ENCODE results near the gene TTC38.

DNA sequence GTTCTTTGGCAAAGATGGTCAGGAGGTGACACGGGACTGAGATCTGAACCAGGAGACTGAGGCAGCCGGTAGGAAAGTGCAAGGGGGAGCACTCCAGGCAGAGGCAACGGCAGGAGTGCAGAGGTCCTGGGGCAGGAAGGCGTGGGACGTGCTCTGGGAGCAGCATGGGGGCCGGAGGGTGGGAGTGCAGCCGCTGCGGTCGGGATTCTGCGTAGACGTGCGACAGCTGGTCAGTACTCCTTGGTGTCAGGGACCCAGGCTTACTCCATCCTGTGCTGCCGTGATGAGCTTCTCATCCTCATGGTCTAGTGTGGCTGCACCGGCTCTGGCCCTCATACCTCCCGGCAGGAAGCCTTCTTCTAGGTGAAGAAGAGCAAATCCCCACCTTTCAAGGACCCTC, 50.8 kb downstream of the TTC38 start:
- TF ChIP-seq, protein P1, sequence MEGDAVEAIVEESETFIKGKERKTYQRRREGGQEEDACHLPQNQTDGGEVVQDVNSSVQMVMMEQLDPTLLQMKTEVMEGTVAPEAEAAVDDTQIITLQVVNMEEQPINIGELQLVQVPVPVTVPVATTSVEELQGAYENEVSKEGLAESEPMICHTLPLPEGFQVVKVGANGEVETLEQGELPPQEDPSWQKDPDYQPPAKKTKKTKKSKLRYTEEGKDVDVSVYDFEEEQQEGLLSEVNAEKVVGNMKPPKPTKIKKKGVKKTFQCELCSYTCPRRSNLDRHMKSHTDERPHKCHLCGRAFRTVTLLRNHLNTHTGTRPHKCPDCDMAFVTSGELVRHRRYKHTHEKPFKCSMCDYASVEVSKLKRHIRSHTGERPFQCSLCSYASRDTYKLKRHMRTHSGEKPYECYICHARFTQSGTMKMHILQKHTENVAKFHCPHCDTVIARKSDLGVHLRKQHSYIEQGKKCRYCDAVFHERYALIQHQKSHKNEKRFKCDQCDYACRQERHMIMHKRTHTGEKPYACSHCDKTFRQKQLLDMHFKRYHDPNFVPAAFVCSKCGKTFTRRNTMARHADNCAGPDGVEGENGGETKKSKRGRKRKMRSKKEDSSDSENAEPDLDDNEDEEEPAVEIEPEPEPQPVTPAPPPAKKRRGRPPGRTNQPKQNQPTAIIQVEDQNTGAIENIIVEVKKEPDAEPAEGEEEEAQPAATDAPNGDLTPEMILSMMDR (IDR thresholded peaks at IDR 0.05 in 4 of 5, conservative IDR thresholded peaks at IDR 0.05 in 1 of 5) = no peak
- no peak for TF ChIP-seq POLR2A (IDR thresholded peaks at IDR 0.05)

Measured in gastrocnemius medialis (tissue), 4 donors.